Liver (tissue), 9 donors: ENCODE data around the gene NF2. TPM values are rescaled to one million over a fixed set of nuclear protein-coding genes. Genes with fewer than 3 reads are reported as not detected.

Source experiments
- DNase-seq: peaks from one replicate; pipeline ENCODE4 v3.0.0-alpha.2; 2017; ENCODE audit warnings: low spot score
- H3K27ac ChIP-seq, 2 donors: one replicate each; pipeline ENCODE4 v1.7.0; 2013; ENCODE audit warnings: inconsistent platforms in 2 of 2, low read length in 2 of 2, control low read depth in 1 of 2, low read depth in 1 of 2, mild to moderate bottlenecking in 1 of 2
- H3K27me3 ChIP-seq, 4 donors: one replicate each; pipeline versions ENCODE4 v1.6.1 to v1.7.0; 2013; ENCODE audit warnings: low read length in 3 of 4, inconsistent platforms in 1 of 4, mild to moderate bottlenecking in 1 of 4, moderate library complexity in 1 of 4; ENCODE audit not compliant: control insufficient read depth in 4 of 4, insufficient read depth in 4 of 4
- H3K36me3 ChIP-seq, 4 donors: one replicate each; pipeline versions ENCODE4 v1.6.1 to v1.7.0; 2013; ENCODE audit warnings: low read length in 3 of 4, mild to moderate bottlenecking in 3 of 4, low read depth in 1 of 4, moderate library complexity in 1 of 4; ENCODE audit not compliant: control insufficient read depth in 4 of 4, insufficient read depth in 3 of 4
- H3K4me1 ChIP-seq, 4 donors: one replicate each; pipeline versions ENCODE4 v1.6.1 to v1.7.0; 2013; ENCODE audit warnings: low read length in 3 of 4, mild to moderate bottlenecking in 3 of 4, moderate library complexity in 1 of 4; ENCODE audit not compliant: control insufficient read depth in 4 of 4, insufficient read depth in 4 of 4
- H3K4me3 ChIP-seq, 3 donors: one replicate each; pipeline versions ENCODE4 v1.6.1 to v1.7.0; 2013; ENCODE audit warnings: low read length in 3 of 3, control low read depth in 1 of 3, low read depth in 1 of 3, mild to moderate bottlenecking in 1 of 3
- H3K9ac ChIP-seq, 2 donors: one replicate each; pipeline ENCODE4 v1.7.0; 2013; ENCODE audit warnings: low read length in 2 of 2, mild to moderate bottlenecking in 2 of 2, moderate library complexity in 2 of 2, control low read depth in 1 of 2, low read depth in 1 of 2
- H3K9me3 ChIP-seq, 4 donors: one replicate each; pipeline versions ENCODE4 v1.6.1 to v1.7.0; 2013; ENCODE audit warnings: low read length in 3 of 4; ENCODE audit not compliant: control insufficient read depth in 4 of 4
- FOXA1 ChIP-seq: IDR thresholded peaks from 2 replicates; pipeline ENCODE4 v1.6.1; 2016; ENCODE audit warnings: antibody characterized with exemption
- FOXA2 ChIP-seq: IDR thresholded peaks from 2 replicates; pipeline ENCODE4 v1.6.1; 2016; ENCODE audit warnings: antibody characterized with exemption
- GABPA ChIP-seq, 2 donors: IDR thresholded peaks in 1 of 2; conservative IDR thresholded peaks in 1 of 2; 2 replicates each; pipeline ENCODE4 v1.6.1; 2016; ENCODE audit warnings: antibody characterized with exemption in 2 of 2, mild to moderate bottlenecking in 1 of 2, moderate library complexity in 1 of 2
- HNF4A ChIP-seq, 2 donors: conservative IDR thresholded peaks; 2 replicates each; pipeline ENCODE4 v1.6.1; 2016; ENCODE audit warnings: antibody characterized with exemption in 2 of 2, mild to moderate bottlenecking in 2 of 2
- HNF4G ChIP-seq: IDR thresholded peaks from 2 replicates; pipeline ENCODE4 v1.6.1; 2016; ENCODE audit warnings: antibody characterized with exemption
- JUND ChIP-seq, 2 donors: IDR thresholded peaks; 2 replicates each; pipeline ENCODE4 v1.6.1; 2016; ENCODE audit warnings: antibody characterized with exemption in 2 of 2
- NR2F2 ChIP-seq: IDR thresholded peaks from 2 replicates; pipeline ENCODE4 v1.6.1; 2016; ENCODE audit warnings: antibody characterized with exemption
- RAD21 ChIP-seq, 2 donors: IDR thresholded peaks; 2 replicates each; pipeline ENCODE4 v1.6.1; 2016; ENCODE audit warnings: antibody characterized with exemption in 2 of 2, mild to moderate bottlenecking in 2 of 2
- REST ChIP-seq: IDR thresholded peaks from 2 replicates; pipeline ENCODE4 v1.6.1; 2016; ENCODE audit warnings: antibody characterized with exemption, mild to moderate bottlenecking
- SP1 ChIP-seq: IDR thresholded peaks from 2 replicates; pipeline ENCODE4 v1.6.1; 2018; ENCODE audit warnings: antibody characterized with exemption, mild to moderate bottlenecking
- TAF1 ChIP-seq: conservative IDR thresholded peaks from 2 replicates; pipeline ENCODE4 v1.6.1; 2016; ENCODE audit warnings: antibody characterized with exemption, mild to moderate bottlenecking
- YY1 ChIP-seq: IDR thresholded peaks from 2 replicates; pipeline ENCODE4 v1.6.1; 2016; ENCODE audit warnings: antibody characterized with exemption, mild to moderate bottlenecking
- WGBS: extraction: QIAGEN DNeasy Blood & Tissue Kit; methylation state at CpG from one replicate; pipeline ENCODE4 v1.1.7; 2013; 5-methylcytosine and 5-hydroxymethylcytosine counted together
- polyA plus RNA-seq, 2 donors: library from polyadenylated mRNA; stranded (reverse) in 1 of 2; unstranded in 1 of 2; fragments of 200-250 nt in 1 of 2; fragments of >200 nt in 1 of 2; fragmentation: Nextera tagmentation in 1 of 2; extraction: Ambion mirVana in 1 of 2; gene quantifications; one replicate each; pipeline versions ENCODE4 v1.2.1 to v1.2.3, GENCODE V29; 2013 to 2015
- total RNA-seq, 2 donors: library from RNA; depleted of rRNA; stranded (reverse); fragments of >200 nt; gene quantifications; one replicate each; pipeline ENCODE4 v1.2.3, GENCODE V29; 2014
- TF ChIP-seq, protein P1 (sequence below): IDR thresholded peaks from 2 replicates; pipeline ENCODE4 v1.6.1; 2016; ENCODE audit warnings: antibody characterized with exemption
- TF ChIP-seq, protein P2 (sequence below): IDR thresholded peaks from 2 replicates; pipeline ENCODE4 v1.6.1; 2016; ENCODE audit warnings: antibody characterized with exemption
- TF ChIP-seq, protein P3 (sequence below): fragments of 150-350 bp; IDR thresholded peaks from 2 replicates; pipeline ENCODE4 v1.5.1; 2017; ENCODE audit warnings: improper control_type of control experiment, low read depth, low read length; ENCODE audit not compliant: missing input control
- donor health status: healthy.
- donor health status: healthy.
- donor health status: healthy.
- donor health status: healthy.
- donor health status: healthy.

NF2 gene
- total and polyA plus RNA-seq, 4 donors: 6.2 to 25.2 (median 11.2) TPM

DNA sequence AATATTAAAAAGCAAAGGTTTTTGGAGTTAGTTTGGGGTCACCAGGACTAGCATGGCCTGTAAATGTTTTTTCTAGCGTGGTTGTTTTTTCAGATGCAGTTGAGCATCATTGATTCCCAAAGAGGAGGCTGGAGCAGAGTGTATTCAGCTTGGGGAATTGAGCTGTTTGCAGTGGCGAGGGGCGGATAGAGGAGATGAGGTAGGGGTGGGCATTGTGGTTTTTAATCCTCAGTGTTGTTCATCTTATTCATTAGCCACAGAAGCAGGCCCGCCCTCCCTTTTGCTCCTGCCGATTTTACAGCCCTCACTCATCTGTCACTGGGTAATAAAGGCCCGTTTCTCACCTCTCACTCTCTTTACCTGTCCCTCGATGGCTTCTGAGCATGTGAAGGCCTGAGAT, 51.4 kb downstream of the NF2 start:
- Histone ChIP-seq H3K4me3 (no peak overlapping the region), H3K9me3 (no peaks in the 10 kb centered on the region), H3K27me3 (no peaks in the 10 kb centered on the region), H3K27ac (no peak overlapping the region), H3K4me1 (no peaks in the 10 kb centered on the region), H3K36me3 (peaks cover 2 to 21% (median 9%) of the 10 kb centered on the region in 4 donors), H3K9ac (no peak overlapping the region)
- DNase-seq: no peak
- no peak for TF ChIP-seq JUND (IDR thresholded peaks at IDR 0.05)
- no peak for TF ChIP-seq HNF4G
- TF ChIP-seq, protein P1, sequence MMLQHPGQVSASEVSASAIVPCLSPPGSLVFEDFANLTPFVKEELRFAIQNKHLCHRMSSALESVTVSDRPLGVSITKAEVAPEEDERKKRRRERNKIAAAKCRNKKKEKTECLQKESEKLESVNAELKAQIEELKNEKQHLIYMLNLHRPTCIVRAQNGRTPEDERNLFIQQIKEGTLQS: no peak
- no peak for TF ChIP-seq NR2F2
- TF ChIP-seq FOXA1: no peak
- no peak for TF ChIP-seq SP1
- TF ChIP-seq HNF4A (conservative IDR thresholded peaks at IDR 0.05): no peak
- TF ChIP-seq, protein P2, sequence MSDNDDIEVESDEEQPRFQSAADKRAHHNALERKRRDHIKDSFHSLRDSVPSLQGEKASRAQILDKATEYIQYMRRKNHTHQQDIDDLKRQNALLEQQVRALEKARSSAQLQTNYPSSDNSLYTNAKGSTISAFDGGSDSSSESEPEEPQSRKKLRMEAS: no peak
- TF ChIP-seq TAF1: no peak
- no peak for TF ChIP-seq YY1
- WGBS: 90% methylated on average over 7 of the region's 7 CpGs

DNA sequence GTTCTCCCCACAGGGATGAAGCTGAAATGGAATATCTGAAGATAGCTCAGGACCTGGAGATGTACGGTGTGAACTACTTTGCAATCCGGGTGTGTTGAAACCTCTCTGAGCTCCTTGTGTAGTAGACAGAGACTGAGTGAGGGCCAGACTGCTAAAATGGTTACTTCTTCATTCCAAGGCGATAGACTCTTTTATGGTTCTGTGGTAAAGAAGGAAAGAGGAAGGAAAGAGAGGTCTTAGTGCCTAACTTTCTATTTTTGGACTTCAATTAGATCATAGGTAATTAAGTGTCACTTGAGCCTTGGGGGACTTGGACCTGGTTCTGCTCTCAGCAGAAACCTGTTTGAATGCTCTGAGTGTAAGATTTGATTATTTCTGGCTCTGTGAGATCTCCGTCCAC, 54.7 kb downstream of the NF2 start:
- no peak overlapping the region for H3K27ac ChIP-seq
- DNase-seq: no peak
- H3K9ac ChIP-seq: no peak overlapping the region
- peaks cover 3 to 31% (median 23%) of the 10 kb centered on the region in 4 donors for H3K36me3 ChIP-seq
- TF ChIP-seq GABPA (IDR thresholded peaks at IDR 0.05 in 1 of 2, conservative IDR thresholded peaks at IDR 0.05 in 1 of 2): no peak
- no peak for TF ChIP-seq JUND (IDR thresholded peaks at IDR 0.05)
- TF ChIP-seq SP1: no peak
- no peak for TF ChIP-seq REST
- TF ChIP-seq, protein P2: no peak
- TF ChIP-seq, protein P3, sequence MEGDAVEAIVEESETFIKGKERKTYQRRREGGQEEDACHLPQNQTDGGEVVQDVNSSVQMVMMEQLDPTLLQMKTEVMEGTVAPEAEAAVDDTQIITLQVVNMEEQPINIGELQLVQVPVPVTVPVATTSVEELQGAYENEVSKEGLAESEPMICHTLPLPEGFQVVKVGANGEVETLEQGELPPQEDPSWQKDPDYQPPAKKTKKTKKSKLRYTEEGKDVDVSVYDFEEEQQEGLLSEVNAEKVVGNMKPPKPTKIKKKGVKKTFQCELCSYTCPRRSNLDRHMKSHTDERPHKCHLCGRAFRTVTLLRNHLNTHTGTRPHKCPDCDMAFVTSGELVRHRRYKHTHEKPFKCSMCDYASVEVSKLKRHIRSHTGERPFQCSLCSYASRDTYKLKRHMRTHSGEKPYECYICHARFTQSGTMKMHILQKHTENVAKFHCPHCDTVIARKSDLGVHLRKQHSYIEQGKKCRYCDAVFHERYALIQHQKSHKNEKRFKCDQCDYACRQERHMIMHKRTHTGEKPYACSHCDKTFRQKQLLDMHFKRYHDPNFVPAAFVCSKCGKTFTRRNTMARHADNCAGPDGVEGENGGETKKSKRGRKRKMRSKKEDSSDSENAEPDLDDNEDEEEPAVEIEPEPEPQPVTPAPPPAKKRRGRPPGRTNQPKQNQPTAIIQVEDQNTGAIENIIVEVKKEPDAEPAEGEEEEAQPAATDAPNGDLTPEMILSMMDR: no peak
- no peak for TF ChIP-seq FOXA2
- TF ChIP-seq RAD21 (IDR thresholded peaks at IDR 0.05): no peak
- TF ChIP-seq, protein P1: no peak
- WGBS: 81% methylated on average over 4 of the region's 4 CpGs
- H3K9me3 ChIP-seq: no peaks in the 10 kb centered on the region
- no peaks in the 10 kb centered on the region for H3K4me1 ChIP-seq
- H3K4me3 ChIP-seq: no peak overlapping the region
- H3K27me3 ChIP-seq: no peaks in the 10 kb centered on the region
